Left forelimb (tissue), 1 donor: ENCODE measurements around the gene CTNNA2.
"Not testable (repeated sequence)": the region's sequence is repeated elsewhere in the genome, so short reads cannot be mapped to it uniquely, and the experiment has no call there.

Experiments
- DNase-seq: peaks from one replicate; pipeline ENCODE4 v3.0.0-alpha.2; 2018; ENCODE audit warnings: low spot score

Gene CTNNA2

DNA sequence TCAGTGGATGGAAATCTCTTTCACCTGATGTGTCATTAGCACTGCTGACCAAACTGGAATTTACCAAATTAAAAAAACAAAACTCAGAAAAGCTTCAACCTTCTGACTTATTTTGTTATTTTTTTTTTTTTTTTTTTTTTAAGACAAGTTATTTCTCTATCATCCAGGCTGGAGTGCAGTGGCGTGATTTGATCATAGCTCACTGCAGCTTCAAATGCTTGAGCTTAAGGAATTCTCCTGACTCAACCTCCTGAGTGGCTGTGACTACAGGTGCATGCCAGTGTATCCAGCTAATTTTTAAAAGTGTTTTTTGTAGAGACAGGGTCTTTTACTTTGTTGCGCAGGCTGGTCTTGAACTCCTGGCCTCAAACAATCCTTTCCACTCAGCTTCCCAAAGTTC lies 636.1 kb downstream of the CTNNA2 start:
- no peak for DNase-seq

DNA sequence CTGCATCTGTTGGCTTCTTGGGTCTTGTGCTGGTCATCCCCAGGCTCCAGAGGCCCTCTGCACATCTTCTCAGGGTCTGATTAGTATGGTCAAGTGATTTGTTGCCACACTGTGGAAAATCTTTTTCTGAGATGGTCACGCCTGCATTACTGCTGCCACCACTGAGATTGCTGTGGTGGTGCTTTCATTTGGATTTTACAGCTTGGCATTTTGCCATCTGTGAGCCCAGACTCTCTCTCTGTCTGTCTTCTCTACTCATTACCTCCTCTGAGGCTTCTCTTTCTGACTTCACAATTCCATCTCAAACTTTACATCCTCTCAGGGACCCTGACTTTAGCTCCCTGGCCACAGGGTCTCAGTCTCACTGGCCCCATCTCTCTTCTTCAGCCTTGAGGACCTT lies 637.1 kb downstream of the CTNNA2 start:
- no peak for DNase-seq

DNA sequence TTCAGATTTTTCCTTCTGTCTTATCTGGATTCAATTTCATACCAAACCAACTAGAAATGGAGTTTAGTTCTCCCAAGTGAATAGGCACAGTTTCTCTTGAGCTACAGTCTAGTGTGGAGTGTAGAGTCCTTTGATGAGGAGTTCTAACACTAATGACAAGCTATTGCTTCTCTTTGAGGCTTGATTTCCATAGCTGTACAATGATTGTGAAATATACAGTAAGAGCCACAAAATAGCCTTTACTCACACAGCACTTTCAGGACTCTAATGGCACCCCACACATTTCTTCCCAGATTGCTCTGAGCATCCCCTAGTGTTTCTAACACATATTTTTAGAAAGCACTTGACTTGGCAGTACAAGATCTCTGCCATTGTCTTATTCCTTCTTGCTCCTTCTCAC lies 638.4 kb downstream of the CTNNA2 start:
- DNase-seq: no peak

- DNase-seq: no peak
Measured at GRCh38 chr2:80151651-80152050, 638.8 kb downstream of the CTNNA2 start.

DNA sequence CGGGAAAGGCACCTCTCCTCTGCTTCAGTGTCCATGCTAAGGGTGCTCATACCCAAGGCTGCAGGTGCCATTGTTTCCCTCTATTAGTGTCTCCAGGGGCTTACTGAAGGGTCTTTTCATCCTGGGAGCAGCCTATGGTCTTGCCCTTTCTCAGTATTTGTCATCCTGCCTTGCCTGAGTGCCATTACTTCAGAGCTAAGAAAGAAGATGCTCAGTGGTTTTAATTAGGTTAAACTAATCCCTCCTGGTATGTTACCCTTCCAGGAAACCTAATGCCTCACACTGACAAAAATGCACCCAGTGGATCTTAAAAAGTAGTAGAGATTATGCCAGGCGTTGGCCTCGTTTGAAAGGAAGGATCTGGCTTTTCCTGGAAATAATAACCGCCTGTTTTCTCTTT lies 640.3 kb downstream of the CTNNA2 start:
- DNase-seq: no peak

- DNase-seq: no peak
Measured at GRCh38 chr2:80153768-80154167, 640.9 kb downstream of the CTNNA2 start.

GRCh38 chr2:80154231-80154915 lies 641.5 kb downstream of the CTNNA2 start:
- no peak for DNase-seq

- no peak for DNase-seq
Measured at GRCh38 chr2:80164375-80164774, 651.5 kb downstream of the CTNNA2 start.

- no peak for DNase-seq
Measured at GRCh38 chr2:80166483-80167171, 653.8 kb downstream of the CTNNA2 start.

DNA sequence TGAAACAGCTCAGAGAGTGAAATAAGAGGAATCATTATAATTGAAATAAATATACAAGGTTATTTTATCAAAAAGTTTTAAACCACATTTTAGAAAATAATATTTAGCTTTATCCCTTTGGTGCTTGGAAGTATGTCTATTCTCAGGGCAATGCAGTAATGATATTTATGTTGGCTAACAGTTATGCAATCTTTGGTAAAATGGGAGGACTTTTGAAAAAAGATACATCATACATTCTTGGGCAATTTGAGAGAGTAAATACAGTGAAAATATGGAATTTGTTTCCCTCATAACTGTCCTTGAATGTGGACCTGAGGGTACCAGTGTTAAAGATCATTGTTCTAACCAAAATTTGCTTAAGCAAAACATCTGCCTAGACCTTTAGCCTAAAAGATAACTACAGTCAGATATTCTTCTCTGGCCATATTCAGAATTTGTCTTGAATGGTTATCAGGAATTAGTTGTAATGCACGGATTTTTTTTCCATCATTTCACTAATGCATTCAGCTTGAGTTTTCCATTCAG lies 654.5 kb downstream of the CTNNA2 start:
- DNase-seq: no peak

DNA sequence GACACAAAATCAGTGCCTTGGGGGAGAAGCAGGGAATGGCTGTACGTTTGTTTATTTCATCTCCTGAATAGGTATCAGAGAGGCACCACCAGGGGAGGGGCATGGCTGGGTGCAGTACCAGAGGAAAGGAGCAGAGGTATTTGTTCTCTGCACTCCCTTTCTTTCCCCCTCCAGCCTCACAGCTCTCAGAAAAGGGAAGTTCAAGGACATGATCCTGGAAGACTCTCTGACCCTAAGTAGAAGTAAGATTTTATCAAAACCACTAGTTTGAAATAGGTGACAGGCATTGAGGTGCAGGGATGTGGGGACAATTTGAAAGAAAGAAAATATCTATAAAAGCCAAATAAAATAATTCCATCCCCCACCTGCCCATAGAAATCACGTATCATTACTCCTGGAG lies 655.2 kb downstream of the CTNNA2 start:
- DNase-seq: no peak

- DNase-seq: no peak
Measured at GRCh38 chr2:80168801-80169200, 656.0 kb downstream of the CTNNA2 start.

DNA sequence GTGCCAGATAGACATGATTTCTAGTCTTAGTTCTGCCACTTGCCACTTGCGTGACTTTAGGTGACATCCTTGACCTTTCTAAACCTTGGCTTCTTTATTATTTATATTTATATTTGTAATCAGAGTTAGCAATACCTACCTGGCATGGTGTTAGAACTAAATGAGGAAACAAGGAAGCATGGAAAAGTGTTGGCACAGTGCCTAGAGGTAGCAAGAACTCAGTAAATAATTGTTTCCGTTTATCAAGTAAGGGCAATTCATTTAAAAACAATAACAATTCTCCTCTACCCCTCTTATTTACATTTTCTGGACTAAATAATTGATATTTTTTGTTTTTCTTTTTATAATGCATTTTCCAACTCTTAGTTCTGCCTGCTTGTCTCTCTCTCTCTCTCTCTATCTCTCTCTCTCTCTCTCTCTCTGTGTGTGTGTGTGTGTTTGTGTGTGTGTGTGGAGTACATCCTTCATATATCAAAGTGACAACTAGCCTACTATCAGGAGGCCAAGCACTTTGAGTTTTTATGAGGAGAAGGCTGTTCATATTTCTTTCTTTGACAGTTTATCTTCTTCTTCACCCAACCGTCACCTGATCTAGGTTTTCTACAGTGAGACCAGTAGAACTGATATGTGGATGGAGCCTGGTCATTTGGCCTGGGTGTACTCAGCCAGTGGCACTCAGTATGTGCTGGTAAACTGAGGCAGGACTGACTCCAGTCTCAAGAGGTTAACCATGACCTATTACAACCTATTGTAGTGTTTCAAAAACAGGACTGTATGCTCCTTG lies 657.2 kb downstream of the CTNNA2 start:
- DNase-seq: no peak

GRCh38 chr2:80185091-80185490 lies 672.2 kb downstream of the CTNNA2 start:
- DNase-seq: no peak

DNA sequence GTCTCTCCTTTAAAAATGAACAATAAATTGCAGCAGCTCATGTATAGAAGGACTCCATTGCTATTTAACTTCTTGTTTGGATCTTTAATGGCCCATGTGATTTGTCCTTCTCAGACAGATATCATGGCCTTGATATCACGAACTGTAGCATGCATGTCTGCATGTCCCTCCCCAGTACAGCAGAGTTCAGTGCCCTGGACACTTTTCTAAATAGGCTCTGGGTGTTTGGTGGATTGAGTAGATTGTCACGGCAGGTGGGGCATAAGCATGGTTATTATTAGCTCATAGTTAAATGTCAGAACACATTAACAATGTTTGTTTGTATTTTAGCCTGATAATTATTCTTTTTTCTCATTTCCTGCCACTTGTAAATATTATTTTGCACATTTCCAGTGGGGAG lies 673.4 kb downstream of the CTNNA2 start:
- no peak for DNase-seq

DNA sequence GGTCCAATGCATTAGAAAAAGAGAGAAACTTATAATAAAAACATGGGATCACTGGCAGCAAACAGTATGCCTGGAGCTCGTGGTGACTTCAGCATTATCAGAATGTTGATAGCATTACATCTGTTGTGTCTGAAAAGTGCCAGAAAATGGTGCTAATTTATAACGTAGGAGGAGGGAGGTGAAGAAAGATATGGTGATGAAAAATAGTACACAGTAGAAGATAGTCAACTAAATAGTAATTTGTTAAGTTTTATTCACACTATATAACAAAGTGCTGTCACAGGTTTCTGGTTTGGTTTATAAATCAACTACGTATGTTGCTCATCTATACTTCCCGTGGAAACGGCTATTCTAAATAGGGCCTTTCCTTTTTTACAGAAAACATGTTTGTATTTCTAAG lies 674.3 kb downstream of the CTNNA2 start:
- no peak for DNase-seq

DNA sequence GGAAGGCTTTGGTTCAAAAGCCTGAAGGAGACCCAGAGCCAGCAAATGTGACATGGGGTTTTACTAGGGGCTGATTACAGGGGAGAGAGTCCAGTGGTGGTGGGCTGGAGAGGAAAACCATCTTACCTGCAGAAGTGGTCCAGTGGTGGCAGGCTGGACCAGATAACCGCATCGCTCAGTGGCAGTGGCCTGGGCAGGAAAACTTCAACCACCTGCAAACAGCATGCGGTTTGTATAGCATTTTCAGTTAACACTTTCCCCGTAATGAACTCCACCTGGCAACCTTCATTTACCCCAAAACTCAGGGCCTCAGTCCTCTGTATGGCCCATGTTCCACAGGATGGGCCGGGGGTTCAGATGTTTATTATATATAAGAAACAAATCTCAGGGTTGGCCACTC lies 677.3 kb downstream of the CTNNA2 start:
- DNase-seq: no peak

DNA sequence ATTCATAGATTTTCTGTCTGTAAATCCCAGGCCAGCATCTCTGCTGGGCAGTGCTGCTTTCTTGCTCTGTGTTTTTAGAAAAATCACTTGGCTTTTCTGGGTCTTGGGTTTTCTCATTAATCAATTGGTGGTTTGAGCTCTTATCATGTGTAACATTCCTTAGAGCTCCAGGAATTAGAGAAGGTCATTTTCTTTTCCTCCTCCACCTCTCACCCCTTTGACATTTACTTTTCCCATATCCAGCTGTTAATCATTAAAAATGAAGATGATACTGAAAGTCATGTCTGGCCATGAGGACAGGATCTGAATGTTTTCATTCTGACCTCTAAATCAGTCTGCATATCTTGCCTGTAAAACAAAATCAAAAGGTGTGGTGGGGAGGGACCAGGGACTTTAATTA lies 680.7 kb downstream of the CTNNA2 start:
- no peak for DNase-seq

DNA sequence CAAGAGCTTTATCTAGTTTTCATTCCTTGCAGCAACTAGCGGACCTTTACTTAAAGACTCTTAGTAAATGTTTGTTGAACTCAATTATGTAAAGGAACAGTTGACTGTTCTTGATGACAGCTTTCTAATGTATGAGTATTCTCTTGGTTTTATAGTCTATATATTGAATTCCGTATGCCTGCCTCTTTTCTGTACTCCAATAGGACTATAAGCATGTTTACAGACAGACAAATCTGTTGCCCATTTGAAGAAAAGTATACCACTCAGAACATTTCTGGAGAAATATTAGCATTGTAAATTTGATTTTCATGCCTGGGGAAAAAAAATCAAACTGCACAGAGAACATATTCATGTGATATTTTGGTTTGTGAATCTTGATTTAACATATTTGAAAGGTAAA lies 682.2 kb downstream of the CTNNA2 start:
- DNase-seq: no peak

GRCh38 chr2:80198042-80198441 lies 685.2 kb downstream of the CTNNA2 start:
- DNase-seq: no peak

- no peak for DNase-seq
Measured at GRCh38 chr2:80199504-80199903, 686.7 kb downstream of the CTNNA2 start.

GRCh38 chr2:80203929-80204328 lies 691.1 kb downstream of the CTNNA2 start:
- DNase-seq: not testable (repeated sequence)

DNA sequence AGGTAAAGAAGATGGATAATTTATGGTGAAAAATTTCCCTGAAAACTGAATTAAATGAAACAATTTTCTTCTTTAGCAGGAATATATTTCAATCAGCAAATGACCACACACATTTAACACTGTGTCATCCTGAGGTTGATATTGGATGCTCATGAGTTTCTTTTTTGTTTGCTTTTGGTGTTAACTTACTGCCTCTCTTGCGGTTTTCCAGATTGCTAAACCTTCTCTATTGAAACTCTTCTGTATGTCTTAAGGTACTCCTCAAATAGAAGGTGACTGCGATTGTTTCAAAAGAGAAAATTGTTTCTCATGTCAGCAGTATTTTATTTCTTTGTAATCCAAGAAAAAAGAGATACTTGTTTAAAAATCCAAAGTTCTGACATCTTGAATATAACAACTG lies 692.6 kb downstream of the CTNNA2 start:
- DNase-seq: no peak
